Activated CD4-positive, alpha-beta T cell treated with anti-CD3 and anti-CD28 coated beads, Interleukin-2, amount 50 U/mL, for 4 hours (primary cell): ENCODE data around the gene TPD52L2.
"Not testable (repeated sequence)": the region's sequence is repeated elsewhere in the genome, so short reads cannot be mapped to it uniquely, and the experiment has no call there.

Experiments used
- DNase-seq, 2 experiments: peaks; one replicate each; pipeline ENCODE4 v3.0.0-alpha.2; 2020

Gene TPD52L2

DNA sequence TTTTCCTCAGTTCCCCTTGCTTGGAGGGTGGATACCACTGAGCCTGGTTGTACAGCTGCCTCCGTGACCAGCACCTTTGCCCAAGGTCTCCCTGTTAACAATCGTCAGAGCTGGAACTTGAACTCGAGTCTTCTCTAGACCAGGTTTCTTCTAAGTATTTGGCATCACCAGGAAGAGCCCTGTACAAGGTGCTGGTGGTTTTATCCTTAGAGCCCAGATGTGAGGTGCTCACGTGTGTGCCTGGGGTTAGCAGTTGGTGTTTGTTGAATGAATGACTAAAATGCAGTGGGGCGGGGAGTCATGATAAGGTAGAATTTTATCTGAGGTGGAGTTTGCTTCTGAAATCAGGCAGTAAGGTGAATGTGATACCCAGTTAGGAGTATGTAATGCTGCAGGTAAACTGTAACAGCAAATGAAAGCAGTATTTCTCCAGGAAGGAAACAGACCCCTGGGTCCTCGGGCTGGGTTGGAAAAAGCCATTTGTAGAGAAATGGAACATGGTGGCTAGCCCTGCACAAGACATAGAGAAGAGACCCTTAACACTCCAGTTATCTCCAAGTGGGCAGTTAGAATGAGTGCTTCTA is 33.0 kb downstream of the TPD52L2 start:
- DNase-seq, result no peak

DNA sequence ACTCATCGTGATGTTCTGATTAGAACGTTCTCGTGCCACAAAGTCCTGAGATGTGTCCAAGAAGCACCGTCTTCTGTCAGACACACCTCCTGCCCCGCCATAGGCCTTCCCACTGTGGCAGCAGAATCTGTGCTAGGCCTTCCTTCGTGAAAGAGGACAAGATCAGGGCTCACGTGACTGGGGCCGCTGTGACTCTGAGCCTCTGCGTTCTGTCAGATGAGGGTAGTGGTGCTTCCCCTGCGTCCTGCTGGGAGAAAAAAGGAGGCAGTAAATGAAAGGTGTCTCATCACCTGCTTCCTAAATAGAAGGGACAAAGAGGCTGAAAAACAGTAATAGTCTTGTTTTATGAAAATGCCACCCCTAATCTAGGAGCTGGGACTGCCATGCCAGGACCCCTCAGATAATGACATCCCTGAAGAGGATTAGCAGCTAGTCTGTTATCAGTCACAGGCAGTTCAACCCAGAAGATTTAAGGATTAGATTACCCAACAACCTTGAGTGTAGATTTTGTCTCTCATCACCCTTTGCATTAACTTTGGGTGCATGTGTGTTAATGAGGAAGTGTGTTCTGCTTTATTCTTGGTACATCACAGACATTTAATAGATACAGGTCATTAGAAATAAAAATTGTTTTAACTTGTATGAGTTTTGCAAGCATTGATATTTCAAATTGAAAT is 34.0 kb downstream of the TPD52L2 start:
- no peak for DNase-seq

DNA sequence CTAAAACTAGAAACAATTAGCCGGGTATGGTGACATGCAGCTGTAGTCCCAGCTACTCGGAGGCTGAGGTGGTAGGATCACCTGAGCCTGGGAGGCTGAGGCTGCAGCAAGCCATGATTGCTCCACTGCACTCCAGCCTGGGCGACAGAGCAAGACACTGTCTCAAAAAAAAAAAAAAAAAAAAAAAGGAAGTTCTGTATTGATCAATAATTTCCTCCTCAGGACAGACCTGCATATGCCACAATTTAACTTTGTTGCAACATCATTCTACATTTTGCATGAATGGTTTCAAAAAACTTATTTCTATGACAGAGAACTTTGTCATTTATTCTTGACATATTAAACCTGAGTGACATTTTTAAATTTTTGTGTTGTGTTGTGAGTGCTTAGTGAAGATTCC is 35.3 kb downstream of the TPD52L2 start:
- no peak for DNase-seq

DNA sequence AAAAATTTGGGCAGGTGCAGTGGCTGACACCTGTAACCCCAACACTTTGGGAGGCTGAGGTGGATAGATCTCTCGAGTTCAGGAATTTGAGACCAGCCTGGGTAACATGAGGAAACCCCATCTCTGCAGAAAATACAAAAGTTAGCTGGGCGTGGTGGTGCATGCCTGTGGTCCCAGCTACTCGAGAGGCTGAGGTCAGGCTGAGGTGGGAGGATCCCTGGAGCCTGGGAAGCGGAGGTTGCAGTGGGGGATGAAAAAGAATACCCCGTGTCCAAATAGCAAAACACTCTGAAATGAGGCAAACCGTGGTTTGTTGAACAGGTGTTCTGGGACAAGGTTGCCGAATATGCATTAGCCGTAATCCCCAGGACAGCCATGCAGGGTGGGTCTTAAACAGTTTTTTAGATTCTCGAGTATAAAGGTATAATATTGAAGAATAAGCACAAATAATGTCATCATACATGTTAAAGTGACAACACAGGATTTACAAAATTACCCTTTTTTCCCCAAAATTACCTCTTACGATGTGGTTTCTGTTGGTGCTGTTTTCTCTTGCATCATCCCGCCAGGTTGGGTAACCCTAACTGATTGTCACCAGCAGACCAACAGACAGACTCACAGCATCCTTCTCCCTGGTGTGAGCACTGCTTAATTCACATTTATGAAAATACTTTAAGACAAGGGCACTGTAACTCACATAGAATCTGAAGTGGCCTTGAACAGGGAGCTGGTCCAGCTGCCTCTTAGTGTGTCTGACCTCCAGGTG is 38.9 kb downstream of the TPD52L2 start:
- DNase-seq, result no peak

- no peak for DNase-seq
Observed at GRCh38 chr20:63908008-63908682, 43.1 kb downstream of the TPD52L2 start.

- no peak for DNase-seq
Observed at GRCh38 chr20:63911176-63911575, 46.1 kb downstream of the TPD52L2 start.

- no peak for DNase-seq
Observed at GRCh38 chr20:63913768-63914167, 48.7 kb downstream of the TPD52L2 start.

DNA sequence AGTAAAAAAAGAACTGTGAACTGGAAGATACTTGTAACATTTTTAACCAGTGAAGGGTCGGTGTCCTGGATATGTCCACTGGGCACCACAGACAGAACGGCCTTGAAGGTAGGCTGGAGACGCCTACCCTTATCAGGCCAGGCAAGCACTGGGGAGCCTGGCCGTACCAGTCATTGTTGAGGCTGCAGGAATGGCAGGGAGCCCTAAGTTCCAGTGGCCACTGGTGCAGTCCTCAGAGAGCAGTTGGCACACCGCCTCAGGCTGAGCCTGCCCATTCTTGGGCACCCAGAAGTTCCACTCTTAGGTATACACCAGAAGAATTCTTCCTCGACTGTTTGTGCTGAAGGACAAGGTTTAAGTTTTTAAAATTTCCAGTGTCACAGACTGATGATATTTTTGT is 50.4 kb downstream of the TPD52L2 start:
- DNase-seq, result no peak

- not testable (repeated sequence) for DNase-seq
Observed at GRCh38 chr20:63916371-63916939, 51.4 kb downstream of the TPD52L2 start.

- no peak for DNase-seq
Observed at GRCh38 chr20:63917811-63918210, 52.7 kb downstream of the TPD52L2 start.

GRCh38 chr20:63919130-63919529 is 54.1 kb downstream of the TPD52L2 start:
- no peak for DNase-seq

GRCh38 chr20:63920226-63920625 is 55.2 kb downstream of the TPD52L2 start:
- DNase-seq, result no peak

GRCh38 chr20:63923651-63924050 is 58.6 kb downstream of the TPD52L2 start:
- DNase-seq, result no peak

GRCh38 chr20:63924241-63924640 is 59.2 kb downstream of the TPD52L2 start:
- DNase-seq, result no peak

GRCh38 chr20:63926298-63926697 is 61.2 kb downstream of the TPD52L2 start:
- no peak for DNase-seq

GRCh38 chr20:63929071-63929470 is 64.0 kb downstream of the TPD52L2 start:
- DNase-seq, result no peak

DNA sequence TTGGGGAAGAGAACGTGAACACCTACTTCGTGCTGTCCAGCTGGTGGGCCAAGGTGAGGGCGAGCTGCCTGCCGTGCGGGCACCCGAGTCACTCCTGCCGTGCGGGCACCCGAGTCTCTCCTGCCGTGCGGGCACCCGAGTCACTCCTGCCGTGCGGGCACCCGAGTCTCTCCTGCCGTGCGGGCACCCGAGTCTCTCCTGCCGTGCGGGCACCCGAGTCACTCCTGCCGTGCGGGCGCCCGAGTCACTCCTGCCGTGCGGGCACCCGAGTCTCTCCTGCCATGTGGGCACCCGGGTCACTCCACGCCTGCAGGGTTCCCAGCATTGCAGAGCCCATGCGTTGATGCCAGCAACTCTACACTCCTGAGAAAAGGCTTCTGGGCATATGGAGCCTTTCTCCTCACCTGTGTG is 64.4 kb downstream of the TPD52L2 start:
- not testable (repeated sequence) for DNase-seq

- DNase-seq, result no peak
Observed at GRCh38 chr20:63930971-63931553, 66.0 kb downstream of the TPD52L2 start.

GRCh38 chr20:63931735-63932134 is 66.7 kb downstream of the TPD52L2 start:
- no peak for DNase-seq

DNA sequence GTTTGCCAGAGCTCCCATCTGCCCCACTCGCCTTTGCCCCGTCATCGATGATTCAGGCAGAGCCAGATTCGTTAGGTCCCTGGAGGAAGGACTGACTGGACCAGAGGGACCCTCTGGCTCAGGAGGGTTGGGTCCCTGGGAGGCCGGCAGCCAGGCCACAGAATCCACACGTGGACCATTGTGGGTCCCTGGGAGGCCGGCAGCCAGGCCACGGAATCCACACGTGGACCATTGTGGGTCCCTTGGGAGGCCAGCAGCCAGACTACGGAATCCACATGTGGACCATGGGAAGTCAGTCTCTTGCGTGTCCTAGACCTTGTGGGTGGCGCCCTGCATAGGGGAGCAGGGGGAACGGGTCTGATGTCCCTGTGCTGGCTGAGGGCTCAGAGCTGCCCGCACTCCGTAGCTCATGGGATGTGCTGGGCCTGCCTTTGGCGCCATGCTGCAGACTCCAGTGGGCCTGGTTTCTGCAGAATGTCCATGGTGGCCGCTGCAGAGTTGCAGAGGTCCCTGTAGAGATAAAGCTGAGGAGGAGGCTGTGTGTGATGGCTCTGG is 67.6 kb downstream of the TPD52L2 start:
- DNase-seq, result no peak

GRCh38 chr20:63933646-63934045 is 68.6 kb downstream of the TPD52L2 start:
- DNase-seq, result no peak

DNA sequence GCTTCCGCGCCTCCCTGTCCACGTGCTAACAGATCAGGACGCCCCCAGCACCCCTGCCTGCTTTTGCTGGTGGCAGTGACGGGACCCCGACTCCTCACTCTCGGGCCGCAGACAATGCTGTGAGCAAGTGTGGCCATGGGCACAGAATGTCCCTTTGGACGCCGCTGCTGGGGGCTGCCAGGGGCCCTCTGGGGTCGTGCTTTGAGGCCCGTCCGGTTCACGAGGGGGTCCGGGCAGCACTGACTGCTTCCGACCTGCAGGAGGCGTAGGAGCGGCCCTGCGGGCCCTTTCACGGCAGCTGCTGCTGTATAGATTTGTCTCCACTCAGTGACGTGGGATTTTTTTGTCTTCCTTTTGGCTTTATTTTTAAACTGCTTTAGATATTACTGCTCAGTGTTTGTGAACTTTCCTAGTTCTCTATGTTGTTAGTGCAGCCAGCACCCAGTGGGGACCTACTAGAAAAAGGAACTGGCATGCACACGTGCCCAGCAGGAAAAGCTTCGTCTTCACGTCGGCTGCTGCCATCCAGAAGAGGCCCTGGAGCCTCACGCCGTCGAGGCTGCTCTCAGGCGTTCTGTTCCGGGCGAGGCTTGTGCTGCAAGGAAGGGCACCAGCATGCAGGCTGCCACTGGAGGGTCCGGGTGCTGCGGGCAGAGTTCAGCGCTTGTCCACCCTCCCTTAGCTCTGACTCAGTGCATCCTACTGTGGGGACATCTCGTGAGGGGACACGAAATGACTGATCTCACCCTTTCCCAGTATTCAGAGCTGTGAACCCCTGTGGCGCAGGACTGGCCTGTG is 69.4 kb downstream of the TPD52L2 start:
- DNase-seq, result no peak
